MM.1S (cell line): ENCODE measurements around the gene TAF11L4.
"Not testable (repeated sequence)": the region's sequence is repeated elsewhere in the genome, so short reads cannot be mapped to it uniquely, and the experiment has no call there.

Experiments
- DNase-seq: peaks from one replicate; pipeline ENCODE4 v3.0.0-alpha.2; 2015
- H2AFZ ChIP-seq: fragments of 300-600 bp; sonication (generic); 2 replicates; pipeline ENCODE4 v1.6.0; 2016; ENCODE audit warnings: antibody characterized with exemption, low read length
- H3F3A ChIP-seq: fragments of 300-600 bp; sonication (generic); 2 replicates; pipeline ENCODE4 v1.6.1; 2016; ENCODE audit warnings: mild to moderate bottlenecking, antibody characterized with exemption, low read length, moderate library complexity, mixed read lengths; ENCODE audit not compliant: insufficient read depth
- H3K27ac ChIP-seq: fragments of 300-600 bp; sonication (generic); 2 replicates; pipeline ENCODE4 v1.5.1; 2016; ENCODE audit warnings: mild to moderate bottlenecking, low read length
- H3K27me3 ChIP-seq: fragments of 300-600 bp; sonication (generic); replicated peaks from 2 replicates; pipeline ENCODE4 v1.6.0; 2016; ENCODE audit warnings: low read length; ENCODE audit not compliant: insufficient read depth
- H3K36me3 ChIP-seq: fragments of 300-600 bp; sonication (generic); replicated peaks from 2 replicates; pipeline ENCODE4 v1.6.1; 2016; ENCODE audit warnings: mild to moderate bottlenecking, low read length, mixed read lengths; ENCODE audit not compliant: insufficient read depth
- H3K4me1 ChIP-seq: fragments of 300-600 bp; sonication (generic); 2 replicates; pipeline ENCODE4 v1.6.1; 2016; ENCODE audit warnings: low read length, mixed read lengths
- H3K4me2 ChIP-seq: fragments of 300-600 bp; sonication (generic); 2 replicates; pipeline ENCODE4 v1.6.0; 2016; ENCODE audit warnings: low read depth, low read length
- H3K4me3 ChIP-seq: fragments of 300-600 bp; sonication (generic); 2 replicates; pipeline ENCODE4 v1.5.1; 2016; ENCODE audit warnings: low read length, mixed read lengths
- H3K79me2 ChIP-seq: fragments of 300-600 bp; sonication (generic); 2 replicates; pipeline ENCODE4 v1.6.1; 2016; ENCODE audit warnings: mixed run types, low read length, mixed read lengths
- H3K9ac ChIP-seq: fragments of 300-600 bp; sonication (generic); 2 replicates; pipeline ENCODE4 v1.6.1; 2016; ENCODE audit warnings: low read length, mixed read lengths
- H3K9me2 ChIP-seq: fragments of 300-600 bp; sonication (generic); replicated peaks from 2 replicates; pipeline ENCODE4 v1.6.1; 2016; ENCODE audit warnings: mild to moderate bottlenecking, low read length, mixed read lengths; ENCODE audit not compliant: insufficient read depth
- H3K9me3 ChIP-seq: fragments of 300-600 bp; sonication (generic); replicated peaks from 2 replicates; pipeline ENCODE4 v1.6.1; 2016; ENCODE audit warnings: mild to moderate bottlenecking, low read length, mixed read lengths; ENCODE audit not compliant: insufficient read depth
- H4K20me1 ChIP-seq: fragments of 300-600 bp; sonication (generic); 2 replicates; pipeline ENCODE4 v1.6.1; 2016; ENCODE audit warnings: mild to moderate bottlenecking, low read length, moderate library complexity, mixed read lengths; ENCODE audit not compliant: insufficient read depth

TAF11L4 gene

DNA sequence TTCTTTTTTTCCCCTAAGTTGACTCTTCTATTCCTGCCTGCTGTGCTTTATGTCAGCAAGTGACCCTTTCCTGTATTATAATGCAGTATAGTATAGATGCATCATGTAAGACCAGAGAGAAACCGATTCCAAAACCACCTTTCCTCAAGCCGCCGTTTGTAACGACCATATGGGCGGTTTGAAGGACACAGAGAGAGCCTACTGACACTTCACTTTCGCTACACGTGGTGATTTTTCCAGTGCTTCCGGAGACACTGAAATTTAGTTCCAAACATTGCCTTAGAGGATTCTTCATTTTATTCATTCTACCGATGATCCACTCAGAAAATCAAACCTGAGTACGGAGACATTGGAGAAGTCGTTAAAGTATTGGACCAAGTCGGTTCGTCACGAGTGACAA lies 2.1 kb upstream of the TAF11L4 start:
- H4K20me1 ChIP-seq, H3K9me2 ChIP-seq, DNase-seq, H3K9me3 ChIP-seq, H3K27me3 ChIP-seq, H3K4me1 ChIP-seq, H2AFZ ChIP-seq, H3K79me2 ChIP-seq, H3K36me3 ChIP-seq, H3F3A ChIP-seq, H3K9ac ChIP-seq, H3K4me3 ChIP-seq, H3K4me2 ChIP-seq, H3K27ac ChIP-seq: not testable (repeated sequence)

DNA sequence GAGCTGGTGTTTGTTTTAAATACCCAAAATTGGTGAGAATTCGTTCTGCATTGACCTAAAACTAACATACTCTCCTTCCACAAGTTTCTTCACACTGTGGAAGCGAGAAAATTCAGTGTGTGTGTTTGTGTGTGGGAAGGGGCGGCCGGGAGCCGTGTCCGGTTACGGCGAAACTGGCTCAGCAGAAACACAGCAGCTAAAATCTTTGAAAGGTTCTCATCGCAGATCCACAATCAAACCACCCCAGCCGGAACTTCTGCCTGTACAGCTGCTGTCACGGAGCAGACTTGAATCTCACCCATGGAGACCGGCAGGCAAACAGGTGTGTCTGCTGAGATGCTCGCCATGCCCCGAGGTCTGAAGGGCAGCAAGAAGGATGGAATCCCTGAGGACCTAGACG lies 3.3 kb downstream of the TAF11L4 start, which contains the start of gene TAF11L5:
Gene TAF11L5 (plus strand): TSS at position 301 of the 400 bp plus-strand sequence.
- not testable (repeated sequence) for H3K36me3 ChIP-seq, H4K20me1 ChIP-seq, H3K4me1 ChIP-seq, H3K27me3 ChIP-seq, H2AFZ ChIP-seq, H3K4me2 ChIP-seq, H3K9me3 ChIP-seq, H3K9me2 ChIP-seq, H3K4me3 ChIP-seq, H3K79me2 ChIP-seq, DNase-seq, H3K27ac ChIP-seq, H3K9ac ChIP-seq, H3F3A ChIP-seq

DNA sequence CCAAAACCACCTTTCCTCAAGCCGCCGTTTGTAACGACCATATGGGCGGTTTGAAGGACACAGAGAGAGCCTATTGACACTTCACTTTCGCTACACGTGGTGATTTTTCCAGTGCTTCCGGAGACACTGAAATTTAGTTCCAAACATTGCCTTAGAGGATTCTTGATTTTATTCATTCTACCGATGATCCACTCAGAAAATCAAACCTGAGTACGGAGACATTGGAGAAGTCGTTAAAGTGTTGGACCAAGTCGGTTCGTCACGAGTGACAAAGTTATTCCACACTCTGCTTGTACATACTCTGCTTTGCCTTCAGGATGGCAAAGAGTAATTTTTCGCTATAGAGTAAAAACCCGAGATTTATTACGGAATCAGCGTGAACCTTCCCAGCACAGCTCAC lies 4.9 kb downstream of the TAF11L4 start:
- H3K27me3 ChIP-seq, H3K9ac ChIP-seq, H2AFZ ChIP-seq, H3K4me3 ChIP-seq, H4K20me1 ChIP-seq, H3K36me3 ChIP-seq, DNase-seq, H3K9me2 ChIP-seq, H3K4me2 ChIP-seq, H3K79me2 ChIP-seq, H3K9me3 ChIP-seq, H3K4me1 ChIP-seq, H3K27ac ChIP-seq, H3F3A ChIP-seq: not testable (repeated sequence)

DNA sequence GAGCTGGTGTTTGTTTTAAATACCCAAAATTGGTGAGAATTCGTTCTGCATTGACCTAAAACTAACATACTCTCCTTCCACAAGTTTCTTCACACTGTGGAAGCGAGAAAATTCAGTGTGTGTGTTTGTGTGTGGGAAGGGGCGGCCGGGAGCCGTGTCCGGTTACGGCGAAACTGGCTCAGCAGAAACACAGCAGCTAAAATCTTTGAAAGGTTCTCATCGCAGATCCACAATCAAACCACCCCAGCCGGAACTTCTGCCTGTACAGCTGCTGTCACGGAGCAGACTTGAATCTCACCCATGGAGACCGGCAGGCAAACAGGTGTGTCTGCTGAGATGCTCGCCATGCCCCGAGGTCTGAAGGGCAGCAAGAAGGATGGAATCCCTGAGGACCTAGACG lies 6.8 kb downstream of the TAF11L4 start, which contains the start of gene TAF11L6:
Gene TAF11L6 (plus strand): TSS at position 301 of the 400 bp plus-strand sequence.
- not testable (repeated sequence) for H3K27ac ChIP-seq, H3K9me2 ChIP-seq, H4K20me1 ChIP-seq, H2AFZ ChIP-seq, H3K4me2 ChIP-seq, DNase-seq, H3K9ac ChIP-seq, H3F3A ChIP-seq, H3K4me1 ChIP-seq, H3K79me2 ChIP-seq, H3K9me3 ChIP-seq, H3K27me3 ChIP-seq, H3K36me3 ChIP-seq, H3K4me3 ChIP-seq
